ENCODE data around the gene MYOM3. TPM values are rescaled to one million over a fixed set of nuclear protein-coding genes. Genes with fewer than 3 reads are reported as not detected.

The MYOM3 gene
- total and polyA plus RNA-seq, 2 of the 13 experiments (the other 11 are each of a cell fraction or from before 2014, with no cell fraction given) = 5.8 to 15.3 TPM

GRCh38 chr1:24149866-24150233 is 37.9 kb upstream of the MYOM3 start:
- H2AFZ ChIP-seq (ENCODE audit: low read length) = no peak overlapping the region
- no peaks in the 10 kb centered on the region for H3K9me3 ChIP-seq (ENCODE audit: low read length)
- intact Hi-C loops (cut with micrococcal nuclease; ENCODE audit: unreplicated experiment) (loop anchor here (1.0 to 5.0 kb wide), 2 partner anchors 37 to 242 kb away; partner anchors contain the start of gene IFNLR1), in situ Hi-C loops (cut with HindIII; ENCODE audit: extremely low pct_ligation_motif_present, low pct_unique_long_range_greater_than_20kb) (no loop called here)
- no TSS peak for BruUV-seq (replicated peaks)
- H3K4me1 ChIP-seq (ENCODE audit: insufficient read depth, low read length) = peaks cover 31% of the 10 kb centered on the region
- POLR2A ChIA-PET = interaction anchor here (0.7 to 2.9 kb wide), 8 partner anchors 8 to 78 kb away, joined by 3 to 19 read pairs (median 4); no protein-coding TSS in a partner anchor
- DNase-seq (ENCODE audit: low spot score) (no peak), FAIRE-seq (no peak), ATAC-seq (no peak)
- WGBS (ENCODE audit: low lambda C conversion rate) = 20% methylated on average over 5 of the region's 5 CpGs
- CTCF ChIA-PET (ENCODE audit: low intra/inter-chr PET ratio, low total read pairs) = interaction anchor here (2.5 kb wide), 1 partner anchor 242 kb away, joined by 27 read pairs; no protein-coding TSS in a partner anchor
- H3K79me2 ChIP-seq (ENCODE audit: insufficient read depth, low read length) = no peaks in the 10 kb centered on the region
- H3K4me2 ChIP-seq (ENCODE audit: low read depth, low read length) = peak overlapping the region; percentile 78
- H4K20me1 ChIP-seq (ENCODE audit: insufficient read depth, low read length) = no peaks in the 10 kb centered on the region
- no peak overlapping the region for H3K27ac ChIP-seq (ENCODE audit: extremely low read length, insufficient read depth, low read length)
- peaks cover 0 to 10% of the 10 kb centered on the region in 2 experiments; a peak in 2 of 5 replicates for H3K27me3 ChIP-seq (ENCODE audit: control insufficient read depth in 1 of 2, insufficient read depth in 2 of 2, low read length in 2 of 2)
- H3K9ac ChIP-seq (ENCODE audit: insufficient read depth, low read depth, low read length) = no peak overlapping the region
- H3K4me3 ChIP-seq (replicated peaks in 1 of 3; ENCODE audit: insufficient read depth in 1 of 3, low read depth in 2 of 3, low read length in 3 of 3) = peak overlapping the region in 1 of 3 experiments; percentile 56; a peak in 1 of 6 replicates
- no peaks in the 10 kb centered on the region for H3K36me3 ChIP-seq (replicated peaks in 1 of 2; ENCODE audit: control insufficient read depth in 1 of 2, insufficient read depth in 2 of 2, low read length in 2 of 2)
- TF ChIP-seq IKZF4 (CRISPR knock-in tag; IDR thresholded peaks at IDR 0.05; ENCODE audit: borderline replicate concordance, low read depth, not compliant biosample characterization) (no peak), ZNF138 (CRISPR knock-in tag; IDR thresholded peaks at IDR 0.05; ENCODE audit: low read depth) (no peak), ZSCAN31 (CRISPR knock-in tag; IDR thresholded peaks at IDR 0.05; ENCODE audit: low read depth) (no peak)
- TF ChIP-seq, protein P1, sequence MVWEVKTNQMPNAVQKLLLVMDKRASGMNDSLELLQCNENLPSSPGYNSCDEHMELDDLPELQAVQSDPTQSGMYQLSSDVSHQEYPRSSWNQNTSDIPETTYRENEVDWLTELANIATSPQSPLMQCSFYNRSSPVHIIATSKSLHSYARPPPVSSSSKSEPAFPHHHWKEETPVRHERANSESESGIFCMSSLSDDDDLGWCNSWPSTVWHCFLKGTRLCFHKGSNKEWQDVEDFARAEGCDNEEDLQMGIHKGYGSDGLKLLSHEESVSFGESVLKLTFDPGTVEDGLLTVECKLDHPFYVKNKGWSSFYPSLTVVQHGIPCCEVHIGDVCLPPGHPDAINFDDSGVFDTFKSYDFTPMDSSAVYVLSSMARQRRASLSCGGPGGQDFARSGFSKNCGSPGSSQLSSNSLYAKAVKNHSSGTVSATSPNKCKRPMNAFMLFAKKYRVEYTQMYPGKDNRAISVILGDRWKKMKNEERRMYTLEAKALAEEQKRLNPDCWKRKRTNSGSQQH (CRISPR knock-in tag; IDR thresholded peaks at IDR 0.05; ENCODE audit: low read depth) = no peak

- no peak overlapping the region for H3K4me3 ChIP-seq (replicated peaks in 1 of 3; ENCODE audit: insufficient read depth in 1 of 3, low read depth in 2 of 3, low read length in 3 of 3)
- H2AFZ ChIP-seq (ENCODE audit: low read length) = no peak overlapping the region
- ATAC-seq (no peak), DNase-seq (ENCODE audit: low spot score) (no peak), FAIRE-seq (no peak)
- H3K27ac ChIP-seq (ENCODE audit: extremely low read length, insufficient read depth, low read length) = no peak overlapping the region
- H3K4me1 ChIP-seq (ENCODE audit: insufficient read depth, low read length) = peaks cover 43% of the 10 kb centered on the region
- CTCF ChIA-PET (ENCODE audit: low intra/inter-chr PET ratio, low total read pairs) = no interaction called here
- in situ Hi-C loops (cut with HindIII; ENCODE audit: extremely low pct_ligation_motif_present, low pct_unique_long_range_greater_than_20kb) = no loop called here
- no peaks in the 10 kb centered on the region for H3K79me2 ChIP-seq (ENCODE audit: insufficient read depth, low read length)
- H3K9me3 ChIP-seq (ENCODE audit: low read length) = no peaks in the 10 kb centered on the region
- no peak overlapping the region for H3K4me2 ChIP-seq (ENCODE audit: low read depth, low read length)
- intact Hi-C loops (cut with micrococcal nuclease; ENCODE audit: unreplicated experiment) = no loop called here
- 33% methylated on average over 6 of the region's 6 CpGs for WGBS (ENCODE audit: low lambda C conversion rate)
- no peaks in the 10 kb centered on the region for H4K20me1 ChIP-seq (ENCODE audit: insufficient read depth, low read length)
- POLR2A ChIA-PET = no interaction called here
- BruUV-seq (replicated peaks) = no TSS peak
- H3K9ac ChIP-seq (ENCODE audit: insufficient read depth, low read depth, low read length) = no peak overlapping the region
- peaks cover 0 to 10% of the 10 kb centered on the region in 2 experiments; a peak in 2 of 5 replicates for H3K27me3 ChIP-seq (ENCODE audit: control insufficient read depth in 1 of 2, insufficient read depth in 2 of 2, low read length in 2 of 2)
- H3K36me3 ChIP-seq (replicated peaks in 1 of 2; ENCODE audit: control insufficient read depth in 1 of 2, insufficient read depth in 2 of 2, low read length in 2 of 2) = no peaks in the 10 kb centered on the region
- TF ChIP-seq SIX4 (CRISPR knock-in tag; IDR thresholded peaks at IDR 0.05) = no peak
- no peak for TF ChIP-seq NFE2L2 (IDR thresholded peaks at IDR 0.05; ENCODE audit: low read length)
- TF ChIP-seq PHF8 (CRISPR knock-in tag; IDR thresholded peaks at IDR 0.05) = no peak
- no peak for TF ChIP-seq ZNF883 (CRISPR knock-in tag; IDR thresholded peaks at IDR 0.05; ENCODE audit: not compliant biosample characterization)
- TF ChIP-seq IKZF1 (IDR thresholded peaks at IDR 0.05) = no peak
- TF ChIP-seq, protein P2, sequence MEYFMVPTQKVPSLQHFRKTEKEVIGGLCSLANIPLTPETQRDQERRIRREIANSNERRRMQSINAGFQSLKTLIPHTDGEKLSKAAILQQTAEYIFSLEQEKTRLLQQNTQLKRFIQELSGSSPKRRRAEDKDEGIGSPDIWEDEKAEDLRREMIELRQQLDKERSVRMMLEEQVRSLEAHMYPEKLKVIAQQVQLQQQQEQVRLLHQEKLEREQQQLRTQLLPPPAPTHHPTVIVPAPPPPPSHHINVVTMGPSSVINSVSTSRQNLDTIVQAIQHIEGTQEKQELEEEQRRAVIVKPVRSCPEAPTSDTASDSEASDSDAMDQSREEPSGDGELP (IDR thresholded peaks at IDR 0.05; ENCODE audit: borderline replicate concordance, low read depth) = no peak
- TF ChIP-seq ZNF276 (CRISPR knock-in tag; IDR thresholded peaks at IDR 0.05; ENCODE audit: low read depth) = no peak
- TF ChIP-seq EZH2 (conservative IDR thresholded peaks at IDR 0.05; ENCODE audit: low read depth, low read length) = no peak
These were observed 35.9 kb upstream of the MYOM3 start for GRCh38 chr1:24147816-24148215.

Measured in HepG2 (cell line).